K562 (cell line): ENCODE results near the gene CAMK2B. TPM values are rescaled to one million over a fixed set of nuclear protein-coding genes. Genes with fewer than 3 reads are reported as not detected.

Experiments used
- ATAC-seq: fragments of 200-7000 bp; cut with Tn5 transposase; 3 replicates; pipeline ENCODE4 v1.9.1; 2020; ENCODE audit warnings: moderate library complexity
- BruUV-seq: library from RNA; stranded (reverse); fragments of 400-500 nt; replicated peaks from 2 replicates; lab custom pipeline; 2021; lab: Mats Ljungman, UMichigan
- CTCF ChIA-PET: fragments of 300-600 bp; formaldehyde crosslinking; extraction: SDS; loops from one replicate; lab custom pipeline; 2021; ENCODE audit warnings: low intra/inter-chr PET ratio; lab: Yijun Ruan, JAX
- POLR2A ChIA-PET: fragments of 300-600, 350-650 bp; sonication (Branson Sonifier 250); formaldehyde crosslinking; extraction: SDS; loops from one replicate; lab custom pipeline; 2021; ENCODE audit warnings: antibody characterized with exemption, inconsistent platforms; lab: Yijun Ruan, JAX
- DNase-seq, 4 experiments: peaks; one replicate each; pipeline versions ENCODE4 v3.0.0 to v3.0.0-alpha.2; 2011 to 2018; ENCODE audit warnings: low spot score in 3 of 4, mixed read lengths in 3 of 4; ENCODE audit errors: extremely low read depth in 1 of 4
- FAIRE-seq: peaks from 2 replicates; lab custom pipeline; 2011; peaks lifted over from hg19 to GRCh38; lab: Jason Lieb, UNC
- H2AFZ ChIP-seq: 2 replicates; pipeline ENCODE4 v1.6.0; 2011; ENCODE audit warnings: low read depth, low read length, control low read depth, inconsistent platforms
- H3K27ac ChIP-seq: fragments of 200-600 bp; 3 replicates; pipeline ENCODE4 v1.8.0; 2011; ENCODE audit warnings: low read depth, mild to moderate bottlenecking, control low read depth, inconsistent platforms, low read length, moderate library complexity, mixed read lengths; ENCODE audit errors: extremely low read depth
- H3K27me3 ChIP-seq, 2 experiments: fragments of 300-600 bp in 1 of 2; 2 replicates in 1 of 2; 3 replicates in 1 of 2; pipeline versions ENCODE4 v1.6.0 to v1.8.0; 2011; ENCODE audit warnings: inconsistent platforms in 2 of 2, low read length in 2 of 2, mild to moderate bottlenecking in 1 of 2, mixed read lengths in 1 of 2, moderate library complexity in 1 of 2; ENCODE audit not compliant: control insufficient read depth in 2 of 2, insufficient read depth in 2 of 2
- H3K36me3 ChIP-seq: fragments of 300-600 bp; 3 replicates; pipeline ENCODE4 v1.8.0; 2011; ENCODE audit warnings: mild to moderate bottlenecking, low read length, inconsistent platforms; ENCODE audit not compliant: control insufficient read depth, insufficient read depth
- H3K4me1 ChIP-seq, 2 experiments: fragments of 200-600 bp in 1 of 2; replicated peaks in 1 of 2; 2 replicates in 1 of 2; 3 replicates in 1 of 2; pipeline versions ENCODE4 v1.5.1 to v1.8.0; 2011; ENCODE audit warnings: inconsistent platforms in 2 of 2, low read length in 2 of 2, mild to moderate bottlenecking in 1 of 2, mixed read lengths in 1 of 2, moderate library complexity in 1 of 2; ENCODE audit not compliant: control insufficient read depth in 2 of 2, insufficient read depth in 2 of 2
- H3K4me2 ChIP-seq: 2 replicates; pipeline ENCODE4 v1.6.1; 2011; ENCODE audit warnings: low read length, control low read depth, inconsistent platforms, mixed read lengths; ENCODE audit not compliant: insufficient read depth
- H3K4me3 ChIP-seq: fragments of 200-600 bp; sonication (generic), shearing (Covaris generic); 2 replicates; pipeline ENCODE4 v1.5.1; 2016; ENCODE audit warnings: control low read depth, inconsistent platforms
- H3K79me2 ChIP-seq: fragments of 200-600 bp; 3 replicates; pipeline ENCODE4 v1.8.0; 2011; ENCODE audit warnings: low read length, inconsistent platforms; ENCODE audit not compliant: control insufficient read depth, insufficient read depth
- H3K9ac ChIP-seq, 2 experiments: 2 replicates each; pipeline versions ENCODE4 v1.6.0 to v1.6.1; 2011; ENCODE audit warnings: low read depth in 2 of 2, low read length in 2 of 2, control low read depth in 1 of 2, inconsistent platforms in 1 of 2, mild to moderate bottlenecking in 1 of 2, mixed read lengths in 1 of 2; ENCODE audit not compliant: insufficient read depth in 1 of 2
- H3K9me1 ChIP-seq: one replicate; pipeline ENCODE4 v1.6.0; 2011; ENCODE audit warnings: inconsistent platforms, mild to moderate bottlenecking, low read length, moderate library complexity; ENCODE audit not compliant: control insufficient read depth, insufficient read depth
- H3K9me3 ChIP-seq: replicated peaks from 2 replicates; pipeline ENCODE4 v1.5.1; 2011; ENCODE audit warnings: low read depth, low read length, inconsistent platforms; ENCODE audit not compliant: control insufficient read depth, insufficient read depth
- H4K20me1 ChIP-seq: replicated peaks from 2 replicates; pipeline ENCODE4 v1.6.1; 2011; ENCODE audit warnings: low read length, inconsistent platforms, mixed read lengths; ENCODE audit not compliant: control insufficient read depth, insufficient read depth
- ASH1L ChIP-seq: fragments of 450-650 bp; IDR thresholded peaks from 2 replicates; pipeline ENCODE4 v1.6.1; 2018; ENCODE audit warnings: borderline replicate concordance, mild to moderate bottlenecking, low read depth; ENCODE audit not compliant: partially characterized antibody
- ATF6 ChIP-seq: sonication (generic); formaldehyde crosslinking; IDR thresholded peaks from 2 replicates; pipeline ENCODE4 v1.4.0; 2020; ENCODE audit warnings: mild to moderate bottlenecking, missing genetic modification reagents
- FIP1L1 ChIP-seq: fragments of 200-400 bp; formaldehyde crosslinking; IDR thresholded peaks from 2 replicates; pipeline ENCODE4 v1.6.1; 2018; ENCODE audit warnings: mild to moderate bottlenecking, low read depth, low read length; ENCODE audit not compliant: poor library complexity, severe bottlenecking
- IRF1 ChIP-seq: sonication (generic); formaldehyde crosslinking; IDR thresholded peaks from 2 replicates; pipeline ENCODE4 v1.8.0; 2022; ENCODE audit warnings: missing genetic modification reagents, mild to moderate bottlenecking, borderline replicate concordance
- IRF2 ChIP-seq: sonication (generic); formaldehyde crosslinking; IDR thresholded peaks from 2 replicates; pipeline ENCODE4 v1.8.1; 2022; ENCODE audit warnings: mild to moderate bottlenecking, missing genetic modification reagents
- JUND ChIP-seq, 2 experiments: IDR thresholded peaks; 2 replicates in 1 of 2; 3 replicates in 1 of 2; pipeline ENCODE4 v1.6.1; 2011; ENCODE audit warnings: borderline replicate concordance in 2 of 2, low read depth in 2 of 2, low read length in 2 of 2, improper control_type of control experiment in 1 of 2, missing biosample characterization in 1 of 2, missing genetic modification characterization in 1 of 2, missing genetic modification reagents in 1 of 2
- MLX ChIP-seq, 2 experiments: fragments of 450-650 bp in 1 of 2; sonication (generic) in 1 of 2; formaldehyde crosslinking; conservative IDR thresholded peaks; 2 replicates each; pipeline versions ENCODE4 v1.4.0 to v1.8.1; 2020 to 2022; ENCODE audit warnings: mild to moderate bottlenecking in 1 of 2, missing genetic modification reagents in 1 of 2
- NFRKB ChIP-seq: fragments of 450-650 bp; IDR thresholded peaks from 2 replicates; pipeline ENCODE4 v1.6.1; 2016; ENCODE audit warnings: low read depth
- PCBP1 ChIP-seq: fragments of 200-400 bp; formaldehyde crosslinking; IDR thresholded peaks from 2 replicates; pipeline ENCODE4 v1.6.1; 2018; ENCODE audit warnings: mild to moderate bottlenecking, low read depth, low read length; ENCODE audit not compliant: poor library complexity, severe bottlenecking
- RB1 ChIP-seq: fragments of 450-650 bp; IDR thresholded peaks from 2 replicates; pipeline ENCODE4 v1.6.1; 2017; ENCODE audit warnings: low read depth, mild to moderate bottlenecking
- U2AF2 ChIP-seq: fragments of 200-400 bp; formaldehyde crosslinking; optimal IDR thresholded peaks from 2 replicates; pipeline ENCODE3; 2017; ENCODE audit warnings: low read depth, mild to moderate bottlenecking, low read length
- WGBS: fragments of 100-300 bp; shearing (Covaris generic); methylation state at CpG from one replicate; pipeline ENCODE4 v1.1.6; 2016; ENCODE audit warnings: low coverage, mixed read lengths; ENCODE audit not compliant: insufficient coverage; ENCODE audit errors: missing lambda C conversion rate; 5-methylcytosine and 5-hydroxymethylcytosine counted together
- in situ Hi-C: fragments of 300-500 bp; cut with MboI; formaldehyde crosslinking; loops from 4 replicates; pipeline ENCODE4 v1.15.0; 2018; ENCODE audit warnings: inconsistent platforms, mixed read lengths
- intact Hi-C: fragments of 100-400 bp; cut with micrococcal nuclease; formaldehyde crosslinking; loops from 2 replicates; pipeline ENCODE4 v1.14.2; 2022
- polyA plus RNA-seq, 8 experiments: library from polyadenylated mRNA; depleted of rRNA in 4 of 8; stranded (reverse) in 5 of 8; unstranded in 3 of 8; fragments of >200 nt; fragmentation: Nextera tagmentation in 2 of 8; fragmentation: Illumina TruSeq in 1 of 8; extraction: Ambion mirVana in 2 of 8; extraction: Trizol in 1 of 8; gene quantifications; 2 replicates each; pipeline versions ENCODE4 v1.2.1 to v1.2.3, GENCODE V29; 2011 to 2014; ENCODE audit warnings: inconsistent platforms in 1 of 8, missing spikeins in 1 of 8
- total RNA-seq, 7 experiments: library from RNA; depleted of rRNA in 6 of 7; stranded (reverse); fragments of >200 nt in 6 of 7; fragmentation: Illumina TruSeq in 2 of 7; extraction: Trizol in 2 of 7; gene quantifications; 2 replicates each; pipeline versions ENCODE4 v1.2.1 to v1.2.3, GENCODE V29; 2011 to 2021; ENCODE audit warnings: low replicate concordance in 1 of 7
- TF ChIP-seq, protein P1 (sequence below): sonication (generic); formaldehyde crosslinking; IDR thresholded peaks from 2 replicates; pipeline ENCODE4 v1.8.1; 2023; ENCODE audit warnings: mild to moderate bottlenecking, missing genetic modification reagents

The CAMK2B gene
- total and polyA plus RNA-seq, 9 of the 15 experiments (the other 6 are each of a cell fraction or from before 2014, with no cell fraction given) = 0.04 to 0.09 (median 0.05) TPM; not detected in 4

DNA sequence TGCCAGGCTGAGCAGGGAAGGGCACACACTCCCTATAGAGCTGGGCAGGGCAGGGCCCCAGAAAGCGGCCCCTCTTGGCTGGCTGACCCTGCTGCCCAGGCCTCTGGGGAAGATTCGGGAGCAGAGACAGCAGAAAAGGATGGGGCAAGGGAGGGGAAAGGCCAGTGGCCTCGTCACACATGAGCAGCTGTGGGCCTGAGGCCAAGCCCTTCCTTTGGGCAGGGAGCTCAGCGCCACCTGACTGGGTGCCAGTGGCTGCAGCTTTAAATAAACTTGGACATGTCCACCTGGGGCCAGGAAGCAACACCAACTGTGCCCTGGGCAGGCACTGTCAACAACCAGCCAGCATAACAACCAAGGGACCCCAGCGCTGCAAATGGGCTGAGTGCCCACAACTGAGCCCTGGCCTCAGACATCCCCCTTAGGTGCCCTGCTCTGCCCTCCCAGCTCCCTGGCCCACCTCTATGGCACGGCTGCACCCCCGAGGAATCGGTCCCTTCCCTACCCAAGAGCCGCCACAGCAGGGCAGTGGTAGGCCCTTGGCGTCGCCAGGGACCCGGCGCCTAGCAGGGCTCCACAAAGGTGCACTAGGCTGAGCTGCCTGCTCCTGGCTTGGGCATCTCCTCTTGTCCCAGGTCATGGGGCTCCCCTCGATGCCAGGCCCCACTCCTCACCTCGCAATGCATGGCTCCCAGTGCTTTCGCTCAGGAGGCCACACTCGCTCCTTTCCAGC, 2.6 kb downstream of the CAMK2B start (continued):
- TF ChIP-seq MLX (CRISPR knock-in tag; conservative IDR thresholded peaks at IDR 0.05) (no peak), RB1 (no peak), FIP1L1 (no peak), PCBP1 (no peak)
- TF ChIP-seq, protein P1, sequence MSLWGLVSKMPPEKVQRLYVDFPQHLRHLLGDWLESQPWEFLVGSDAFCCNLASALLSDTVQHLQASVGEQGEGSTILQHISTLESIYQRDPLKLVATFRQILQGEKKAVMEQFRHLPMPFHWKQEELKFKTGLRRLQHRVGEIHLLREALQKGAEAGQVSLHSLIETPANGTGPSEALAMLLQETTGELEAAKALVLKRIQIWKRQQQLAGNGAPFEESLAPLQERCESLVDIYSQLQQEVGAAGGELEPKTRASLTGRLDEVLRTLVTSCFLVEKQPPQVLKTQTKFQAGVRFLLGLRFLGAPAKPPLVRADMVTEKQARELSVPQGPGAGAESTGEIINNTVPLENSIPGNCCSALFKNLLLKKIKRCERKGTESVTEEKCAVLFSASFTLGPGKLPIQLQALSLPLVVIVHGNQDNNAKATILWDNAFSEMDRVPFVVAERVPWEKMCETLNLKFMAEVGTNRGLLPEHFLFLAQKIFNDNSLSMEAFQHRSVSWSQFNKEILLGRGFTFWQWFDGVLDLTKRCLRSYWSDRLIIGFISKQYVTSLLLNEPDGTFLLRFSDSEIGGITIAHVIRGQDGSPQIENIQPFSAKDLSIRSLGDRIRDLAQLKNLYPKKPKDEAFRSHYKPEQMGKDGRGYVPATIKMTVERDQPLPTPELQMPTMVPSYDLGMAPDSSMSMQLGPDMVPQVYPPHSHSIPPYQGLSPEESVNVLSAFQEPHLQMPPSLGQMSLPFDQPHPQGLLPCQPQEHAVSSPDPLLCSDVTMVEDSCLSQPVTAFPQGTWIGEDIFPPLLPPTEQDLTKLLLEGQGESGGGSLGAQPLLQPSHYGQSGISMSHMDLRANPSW = no peak

GRCh38 chr7:44321796-44322195, 3.6 kb downstream of the CAMK2B start:
- WGBS = 11% methylated on average over 18 of the region's 18 CpGs
- intact Hi-C loops (no loop called here), in situ Hi-C loops (no loop called here)
- no TSS peak for BruUV-seq
- DNase-seq (no peak), FAIRE-seq (no peak), ATAC-seq (no peak)
- Histone ChIP-seq H3K4me2 (no peak overlapping the region), H3K27me3 (peaks cover 23 to 57% of the 10 kb centered on the region in 2 experiments), H3K27ac (no peak overlapping the region), H2AFZ (no peak overlapping the region), H3K4me3 (no peak overlapping the region), H3K9me3 (no peaks in the 10 kb centered on the region), H3K4me1 (peaks cover 0 to 7% of the 10 kb centered on the region in 2 experiments; a peak in 2 of 5 replicates), H3K9me1 (no peaks in the 10 kb centered on the region), H3K9ac (no peak overlapping the region), H3K36me3 (no peaks in the 10 kb centered on the region), H3K79me2 (no peaks in the 10 kb centered on the region), H4K20me1 (peaks cover 5% of the 10 kb centered on the region; the same call in 1 of the 2 replicates)
- POLR2A ChIA-PET = no interaction called here
- CTCF ChIA-PET = no interaction called here
- no peak for TF ChIP-seq ASH1L
- TF ChIP-seq JUND (IDR thresholded peaks at IDR 0.05; ENCODE audit: borderline replicate concordance, low read depth, low read length) = no peak
- no peak for TF ChIP-seq JUND (tag; IDR thresholded peaks at IDR 0.05; ENCODE audit: borderline replicate concordance, low read depth, low read length)
- TF ChIP-seq IRF1 (CRISPR knock-in tag) = no peak
- TF ChIP-seq IRF2 (CRISPR knock-in tag) = no peak
- no peak for TF ChIP-seq NFRKB
- TF ChIP-seq ATF6 (CRISPR knock-in tag) = no peak
- TF ChIP-seq U2AF2 = no peak
